ENCODE measurements around the gene EIF2B2.

DNA sequence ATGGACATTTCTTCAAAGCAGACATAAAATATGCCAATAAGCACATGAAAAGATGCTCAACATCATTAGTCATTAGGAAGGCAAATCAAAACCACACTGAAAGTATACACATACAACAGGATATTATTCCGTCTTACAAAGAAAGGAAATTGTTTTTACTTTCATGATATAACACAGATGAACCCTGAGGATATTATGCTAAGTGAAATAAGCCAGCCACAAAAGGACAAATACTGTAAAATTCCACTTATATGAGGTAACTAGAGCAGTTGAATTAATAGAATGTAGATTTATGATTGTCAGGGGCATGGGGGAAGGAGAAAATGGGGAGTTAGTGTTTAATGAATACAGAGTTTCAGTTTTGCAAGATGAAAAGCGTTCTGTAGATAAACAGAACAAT is 56.9 kb downstream of the EIF2B2 start:
- TF ChIP-seq, protein P1, sequence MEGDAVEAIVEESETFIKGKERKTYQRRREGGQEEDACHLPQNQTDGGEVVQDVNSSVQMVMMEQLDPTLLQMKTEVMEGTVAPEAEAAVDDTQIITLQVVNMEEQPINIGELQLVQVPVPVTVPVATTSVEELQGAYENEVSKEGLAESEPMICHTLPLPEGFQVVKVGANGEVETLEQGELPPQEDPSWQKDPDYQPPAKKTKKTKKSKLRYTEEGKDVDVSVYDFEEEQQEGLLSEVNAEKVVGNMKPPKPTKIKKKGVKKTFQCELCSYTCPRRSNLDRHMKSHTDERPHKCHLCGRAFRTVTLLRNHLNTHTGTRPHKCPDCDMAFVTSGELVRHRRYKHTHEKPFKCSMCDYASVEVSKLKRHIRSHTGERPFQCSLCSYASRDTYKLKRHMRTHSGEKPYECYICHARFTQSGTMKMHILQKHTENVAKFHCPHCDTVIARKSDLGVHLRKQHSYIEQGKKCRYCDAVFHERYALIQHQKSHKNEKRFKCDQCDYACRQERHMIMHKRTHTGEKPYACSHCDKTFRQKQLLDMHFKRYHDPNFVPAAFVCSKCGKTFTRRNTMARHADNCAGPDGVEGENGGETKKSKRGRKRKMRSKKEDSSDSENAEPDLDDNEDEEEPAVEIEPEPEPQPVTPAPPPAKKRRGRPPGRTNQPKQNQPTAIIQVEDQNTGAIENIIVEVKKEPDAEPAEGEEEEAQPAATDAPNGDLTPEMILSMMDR (IDR thresholded peaks at IDR 0.05) = no peak
- TF ChIP-seq POLR2AphosphoS5 (IDR thresholded peaks at IDR 0.05) (no peak), POLR2A (IDR thresholded peaks at IDR 0.05; ENCODE audit: low read depth) (no peak), EP300 (IDR thresholded peaks at IDR 0.05) (no peak)
